DMS79 (cell line): ENCODE results near the gene ADH7.
"Not testable (repeated sequence)": the region's sequence is repeated elsewhere in the genome, so short reads cannot be mapped to it uniquely, and the experiment has no call there.

Experiments used
- DNase-seq: peaks from one replicate; lab custom pipeline; 2025; lab: John Stamatoyannopoulos, UW

Gene ADH7

DNA sequence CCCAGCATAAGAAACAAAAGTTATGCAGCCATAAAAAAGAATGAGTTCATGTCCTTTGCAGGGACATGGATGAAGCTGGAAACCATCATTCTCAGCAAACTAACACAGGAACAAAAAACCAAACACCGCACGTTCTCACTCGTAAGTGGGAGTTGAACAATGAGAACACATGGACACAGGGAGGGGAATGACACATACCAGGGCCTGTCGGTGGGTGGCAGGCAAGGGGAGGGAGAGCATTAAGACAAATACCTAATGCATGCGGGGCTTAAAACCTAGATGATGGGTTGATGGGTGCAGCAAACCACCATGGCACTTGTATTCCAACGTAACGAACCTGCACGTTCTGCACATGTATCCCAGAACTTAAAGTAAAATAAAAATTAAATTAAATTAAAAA lies 19.4 kb downstream of the ADH7 start:
- DNase-seq, result not testable (repeated sequence)

DNA sequence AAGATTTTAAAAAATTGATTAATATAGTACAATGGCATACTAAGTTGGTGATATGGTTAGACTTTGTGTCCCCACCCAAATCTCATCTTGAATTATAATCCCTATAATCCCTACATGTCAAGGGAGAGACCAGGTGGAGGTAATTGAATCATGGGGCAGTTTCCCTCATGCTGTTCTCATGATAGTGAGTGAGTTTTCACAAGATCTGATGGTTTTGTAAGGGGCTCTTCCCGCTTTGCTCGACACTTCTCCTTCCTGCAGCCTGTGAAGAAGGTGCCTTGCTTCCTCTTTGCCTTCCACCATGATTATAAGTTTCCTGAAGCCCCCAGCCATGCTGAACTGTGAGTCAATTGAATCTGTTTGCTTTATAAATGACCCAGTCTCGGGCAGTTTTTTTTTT lies 20.2 kb downstream of the ADH7 start:
- not testable (repeated sequence) for DNase-seq

DNA sequence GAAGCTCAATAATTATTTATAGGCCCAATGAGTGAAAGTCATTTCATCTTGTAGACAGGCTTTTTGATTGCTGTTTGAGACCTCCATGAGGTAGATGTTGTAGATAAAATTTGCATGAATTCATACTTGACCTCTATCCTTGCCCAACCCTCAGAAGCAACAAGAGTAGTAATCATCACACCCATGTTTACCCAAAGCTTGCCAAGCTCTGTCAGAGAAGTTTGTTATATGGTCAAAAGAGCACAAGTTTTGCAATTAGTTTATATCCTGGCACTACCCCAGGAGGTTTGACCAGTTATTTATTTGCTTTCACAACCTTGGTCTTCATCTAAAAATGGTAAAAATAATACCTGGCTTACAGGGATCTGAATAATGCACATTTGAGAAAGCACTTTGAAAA lies 20.7 kb downstream of the ADH7 start:
- no peak for DNase-seq

DNA sequence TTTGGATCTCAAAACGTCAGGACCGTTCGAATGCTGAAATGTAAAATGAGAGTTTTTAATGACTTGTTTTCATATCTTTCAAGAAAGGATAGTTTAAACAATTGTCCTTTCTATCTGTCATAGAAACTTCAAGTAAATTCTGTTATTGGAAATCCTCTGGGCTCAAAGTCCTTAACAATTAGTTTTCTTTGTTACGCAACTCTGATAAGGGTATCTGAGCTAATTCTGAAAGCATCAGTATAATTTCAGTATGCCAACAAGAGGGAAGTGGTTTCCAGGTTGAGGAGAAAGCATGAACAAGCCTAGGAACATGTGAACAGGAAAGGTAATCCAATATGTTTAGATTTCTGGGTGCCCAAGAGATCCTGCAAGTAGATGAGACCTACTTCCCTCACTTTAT lies 22.0 kb downstream of the ADH7 start:
- DNase-seq, result no peak

DNA sequence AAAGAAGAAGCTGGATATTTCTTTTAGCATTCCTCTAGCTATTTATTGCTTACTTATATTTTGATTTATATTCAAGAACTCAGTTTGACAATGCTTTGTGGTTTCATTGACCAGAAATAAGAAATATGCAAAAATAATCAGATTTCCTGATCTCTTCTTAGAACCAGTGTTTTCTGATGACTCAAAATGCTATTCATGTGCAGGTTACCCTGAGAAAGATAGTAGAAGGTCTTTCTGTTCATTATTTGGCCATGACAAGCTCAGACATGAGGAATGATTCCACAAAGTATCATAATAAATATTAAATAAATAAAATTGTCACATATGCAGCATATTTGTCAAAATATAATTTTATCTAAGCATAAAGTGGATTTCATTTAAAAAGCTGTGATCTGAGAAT lies 24.1 kb downstream of the ADH7 start:
- no peak for DNase-seq

DNA sequence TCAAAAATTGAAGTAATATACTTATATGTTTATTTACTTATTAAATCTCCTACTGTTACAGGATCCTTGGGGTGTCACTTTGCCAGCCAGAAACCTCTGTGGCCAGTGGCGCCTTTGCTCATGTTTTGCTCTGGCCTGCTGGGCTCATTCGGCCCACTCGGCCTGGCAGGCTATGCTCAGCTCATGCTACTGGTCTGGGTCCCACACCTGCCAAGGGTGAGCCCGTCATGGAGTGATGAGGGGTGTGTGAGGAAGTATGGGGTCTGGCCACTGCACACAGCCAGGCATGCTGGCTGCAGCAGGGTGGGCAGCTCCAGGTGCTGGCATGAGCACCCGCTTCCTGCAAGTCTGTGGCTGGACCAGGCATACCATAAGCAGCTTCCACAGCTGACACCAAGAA lies 25.1 kb downstream of the ADH7 start:
- no peak for DNase-seq

DNA sequence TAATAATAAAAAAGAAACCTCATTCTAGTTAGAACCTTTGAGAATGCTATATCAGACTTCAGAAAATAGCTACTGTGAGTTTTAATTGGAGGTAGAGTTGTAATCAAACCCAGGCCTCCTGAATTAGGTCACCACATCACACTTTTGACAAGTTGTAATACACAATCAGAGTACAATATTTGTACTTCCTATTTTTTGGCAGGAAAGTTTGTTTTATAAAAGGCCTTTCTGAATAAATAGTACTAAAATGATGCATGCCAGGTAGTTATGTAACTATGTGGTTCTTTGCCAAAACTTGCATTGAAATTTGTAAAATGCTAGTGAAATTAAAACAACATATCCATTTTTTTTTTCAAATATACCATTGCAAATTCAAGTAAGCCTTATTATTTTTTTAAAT lies 26.8 kb downstream of the ADH7 start:
- DNase-seq, result no peak

DNA sequence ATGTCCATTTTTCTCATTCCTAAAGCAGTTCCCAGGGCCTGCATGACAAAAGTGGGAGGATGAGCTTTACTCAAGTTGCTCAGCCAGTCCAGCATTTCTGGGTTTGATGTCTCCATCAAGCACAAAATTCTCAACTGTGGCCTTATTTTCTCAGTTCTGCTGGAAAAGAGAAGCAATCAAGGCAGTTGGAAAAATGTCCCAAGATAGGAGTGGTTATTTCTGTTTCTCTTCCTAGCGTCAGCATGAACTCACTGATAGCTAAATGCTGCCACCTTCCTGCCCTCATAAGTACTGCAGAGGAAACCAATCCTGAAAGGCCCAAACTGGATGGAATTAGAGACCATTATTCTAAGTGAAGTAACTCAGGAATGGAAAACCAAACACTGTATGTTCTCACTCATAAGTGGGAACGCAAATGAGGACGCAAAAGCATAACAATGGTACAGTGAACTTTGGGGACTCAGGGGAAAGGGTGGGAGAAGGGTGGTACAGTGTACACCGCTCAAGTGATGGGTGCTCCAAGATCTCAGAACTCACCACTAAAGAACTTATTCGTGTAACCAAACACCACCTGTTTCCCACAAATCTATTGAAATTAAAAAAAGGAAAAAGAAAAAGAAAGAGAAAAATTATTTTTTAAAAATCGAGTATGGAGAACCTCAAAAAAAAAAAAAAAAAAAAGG lies 29.6 kb downstream of the ADH7 start:
- no peak for DNase-seq

DNA sequence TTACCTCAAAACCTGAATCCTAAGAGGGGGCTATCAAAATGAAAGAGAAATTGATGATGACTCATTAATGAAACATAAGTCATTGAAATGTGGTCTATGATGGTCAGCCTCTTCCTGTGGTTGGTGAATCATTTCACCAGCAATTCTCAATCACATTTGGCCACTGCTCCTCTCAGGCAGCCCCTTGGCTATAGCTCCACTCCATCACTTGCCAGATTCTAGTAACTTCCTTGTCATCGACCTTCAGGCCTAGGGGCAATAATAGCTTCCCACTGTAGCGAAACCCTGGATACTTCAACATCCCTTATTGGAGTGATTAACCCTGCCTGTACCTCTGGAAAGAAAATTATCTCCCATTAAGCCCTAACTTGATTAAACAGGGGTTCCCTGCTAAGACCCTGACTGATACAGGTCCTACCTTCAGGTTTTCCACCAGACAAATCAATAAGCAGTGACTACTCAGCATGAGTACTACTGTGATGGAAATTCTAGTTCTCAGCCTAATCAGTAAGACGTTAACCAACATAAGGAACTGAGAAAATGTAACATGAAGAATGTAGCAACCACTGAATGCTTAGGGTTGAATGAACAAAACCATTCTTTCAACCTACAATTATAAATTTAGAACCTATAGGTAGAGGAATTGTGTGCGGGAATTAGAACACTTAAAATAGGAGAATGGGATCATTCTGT lies 30.4 kb downstream of the ADH7 start:
- DNase-seq, result no peak

DNA sequence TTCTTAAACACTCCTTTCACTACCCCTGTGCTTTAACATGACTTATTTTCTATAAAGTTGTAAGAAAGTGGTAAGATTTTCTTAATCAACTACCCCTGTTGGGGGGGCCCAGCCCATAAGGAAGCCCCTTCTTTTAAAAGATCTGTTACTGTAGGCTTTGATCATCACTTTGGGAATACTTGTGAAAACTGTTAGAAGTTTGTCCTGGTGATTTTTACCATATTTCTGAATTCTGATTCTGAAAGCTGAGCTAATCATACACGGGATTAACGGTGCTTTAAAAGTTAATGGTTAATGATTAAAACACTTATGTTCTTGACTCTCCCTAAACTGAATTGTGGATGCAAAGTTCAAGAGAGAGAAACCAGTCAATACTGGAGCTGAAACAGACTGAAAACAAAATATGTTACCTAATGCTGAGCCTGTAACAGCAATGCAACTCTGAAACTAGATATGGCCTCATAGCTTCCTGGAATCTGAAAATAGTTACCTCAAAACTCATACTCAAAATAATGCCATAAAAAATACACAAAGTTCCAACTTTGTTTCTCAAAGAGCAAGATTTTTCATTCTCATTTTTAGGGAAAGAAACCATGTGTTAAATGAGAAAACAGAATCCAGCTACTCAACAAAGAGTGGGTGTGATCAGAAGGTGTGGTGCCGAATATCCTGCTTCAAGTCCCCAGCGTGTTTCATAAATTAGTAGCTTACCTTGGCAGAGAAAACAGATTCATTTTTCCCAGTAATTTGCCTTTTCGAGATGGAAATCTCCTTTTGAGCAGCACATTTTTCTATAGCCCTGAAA lies 31.6 kb downstream of the ADH7 start:
- DNase-seq, result no peak

DNA sequence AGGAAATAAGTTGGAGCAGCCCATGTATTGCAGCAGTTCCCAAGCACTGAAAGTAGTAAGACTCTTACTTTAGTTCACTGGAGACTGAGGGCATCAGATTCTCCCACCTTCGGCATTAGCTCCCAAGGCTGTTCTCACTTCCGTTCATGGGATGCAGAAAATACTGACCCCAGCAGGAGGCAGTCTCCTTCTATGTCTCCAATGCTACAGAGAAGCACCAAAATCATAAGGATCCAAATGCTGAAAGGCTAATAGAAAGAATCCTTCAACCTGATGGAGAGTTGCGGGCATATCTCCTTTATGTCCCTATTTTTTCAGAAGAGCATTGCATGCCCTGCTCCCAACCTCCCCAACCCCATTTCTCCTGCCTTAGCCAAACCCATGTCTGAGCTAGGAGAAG lies 32.4 kb downstream of the ADH7 start:
- DNase-seq, result no peak

DNA sequence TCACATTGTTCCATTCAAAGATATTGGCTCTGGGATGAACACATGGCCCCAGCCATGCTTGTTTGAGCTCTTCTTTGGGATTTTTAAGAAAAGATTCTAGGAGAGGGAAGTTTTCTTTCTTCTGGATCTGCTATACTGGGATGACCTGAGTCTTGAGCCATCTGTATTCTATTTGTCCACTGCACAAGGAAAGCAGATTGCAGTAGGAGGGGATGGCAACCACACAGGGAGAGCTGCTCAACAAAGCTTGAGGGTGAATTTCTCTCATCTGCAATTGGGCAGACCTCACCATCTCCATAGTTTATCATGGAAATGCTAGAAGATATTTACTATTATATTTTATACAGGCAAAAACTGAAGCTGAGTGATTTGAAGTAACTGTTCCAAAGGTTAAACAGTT lies 34.3 kb downstream of the ADH7 start:
- DNase-seq, result no peak

DNA sequence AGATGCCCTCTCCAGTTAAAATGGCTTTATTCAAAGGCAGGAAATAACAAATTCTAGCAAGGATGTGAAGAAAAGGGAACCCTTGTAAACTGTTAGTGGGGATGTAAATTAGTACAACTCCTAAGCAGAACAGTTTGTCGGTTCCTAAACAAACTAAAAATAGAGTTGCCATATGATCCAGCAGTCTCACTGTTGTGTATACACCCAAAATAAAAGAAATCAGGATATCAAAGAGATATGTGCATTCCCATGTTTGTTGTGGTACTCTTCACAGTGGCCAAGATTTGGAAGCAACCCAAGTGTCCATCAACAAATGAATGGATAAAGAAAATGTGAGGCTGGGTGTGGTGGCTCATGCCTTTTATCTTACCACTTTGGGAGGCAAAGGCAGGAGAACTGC lies 36.1 kb downstream of the ADH7 start:
- no peak for DNase-seq

DNA sequence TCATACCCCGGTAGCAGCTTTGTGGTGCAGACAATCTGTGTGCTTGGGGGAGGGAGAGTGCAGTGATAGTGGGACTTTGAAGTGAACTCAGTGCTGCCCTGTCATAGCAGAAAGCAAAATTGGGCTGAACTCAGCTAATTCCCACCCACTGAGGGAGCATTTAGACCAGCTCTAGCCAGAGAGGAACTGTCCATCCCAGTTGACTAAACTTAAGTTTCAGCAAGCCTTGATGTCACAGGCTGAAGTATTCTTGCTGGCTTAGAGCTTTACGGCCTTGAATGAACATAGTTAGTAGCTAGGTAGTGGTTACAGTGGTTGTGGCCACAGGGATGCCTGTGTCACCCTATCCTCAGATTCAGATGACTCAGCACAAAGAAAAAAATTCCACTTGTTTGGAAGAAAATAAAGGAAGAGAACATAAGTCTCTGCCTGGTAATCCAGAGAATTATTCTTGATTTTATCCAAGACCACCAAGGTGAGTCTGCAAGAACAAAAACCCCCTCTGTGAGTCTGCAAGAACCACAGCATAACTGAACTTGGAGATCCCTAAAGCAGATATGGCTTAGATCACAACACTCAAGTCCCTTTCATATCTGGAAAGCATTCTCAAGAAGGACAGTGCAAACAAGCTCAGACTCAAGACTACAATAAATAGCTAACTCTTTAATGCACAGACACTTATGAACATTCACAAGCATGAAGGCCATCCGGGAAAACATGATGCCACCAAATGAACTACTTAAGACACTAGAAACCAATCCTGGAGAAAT lies 39.4 kb downstream of the ADH7 start:
- no peak for DNase-seq

DNA sequence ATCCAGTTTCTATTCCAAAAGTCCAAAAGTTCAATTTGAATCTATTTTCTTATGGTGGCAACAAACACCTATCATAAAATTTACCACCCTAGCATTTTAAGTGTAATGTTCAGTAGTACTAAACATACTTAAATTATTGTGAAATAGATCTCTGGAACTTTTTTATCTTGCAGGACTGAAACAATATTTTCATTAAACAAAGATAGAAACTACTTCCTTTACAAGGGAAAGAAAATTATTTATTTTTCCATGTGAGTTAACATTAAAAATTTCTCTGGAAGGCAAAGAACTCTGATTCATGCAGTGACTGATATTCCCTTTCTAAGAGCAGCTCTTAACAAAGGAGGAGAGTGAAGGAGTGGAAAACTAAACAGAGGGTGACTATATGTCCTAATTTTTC lies 40.2 kb downstream of the ADH7 start:
- DNase-seq, result no peak

DNA sequence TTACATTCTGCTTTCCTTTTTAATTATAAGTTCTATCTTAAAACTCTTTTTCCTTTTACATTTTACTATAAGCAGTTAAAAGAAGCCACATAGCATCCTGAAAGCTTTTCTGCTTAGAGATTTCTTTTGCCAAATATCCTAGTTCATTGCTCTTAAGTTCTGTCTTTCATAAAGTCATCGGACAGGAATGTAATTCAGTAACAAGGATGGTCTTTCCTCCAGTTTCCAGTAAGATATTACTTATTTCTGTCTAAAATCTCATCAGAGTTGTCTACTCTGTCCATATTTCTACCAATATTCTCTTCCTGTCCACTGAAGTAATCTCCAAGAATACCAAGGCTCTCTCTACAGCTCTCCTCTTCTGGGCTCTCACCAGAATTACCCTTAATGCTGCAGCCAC lies 45.1 kb downstream of the ADH7 start:
- DNase-seq, result no peak

DNA sequence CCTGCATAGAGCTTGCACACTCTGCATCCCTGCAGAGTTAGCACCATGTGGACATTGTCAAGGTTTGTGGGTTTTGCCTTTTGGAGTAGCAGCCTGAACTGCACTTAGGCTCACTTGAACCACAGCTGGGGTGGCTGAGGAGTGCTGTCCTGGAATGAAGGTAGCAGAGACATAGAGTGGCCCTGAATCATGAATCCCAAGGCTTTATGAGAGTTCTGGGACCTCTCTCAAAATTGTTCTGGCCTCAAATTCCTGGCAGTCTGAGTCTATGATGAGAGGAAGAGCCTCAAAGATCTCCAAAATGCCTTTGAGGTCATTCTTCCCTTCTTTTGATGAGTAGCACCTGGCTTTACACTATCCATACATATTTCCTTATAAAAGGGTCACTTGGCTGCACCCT lies 45.5 kb downstream of the ADH7 start:
- DNase-seq, result no peak

DNA sequence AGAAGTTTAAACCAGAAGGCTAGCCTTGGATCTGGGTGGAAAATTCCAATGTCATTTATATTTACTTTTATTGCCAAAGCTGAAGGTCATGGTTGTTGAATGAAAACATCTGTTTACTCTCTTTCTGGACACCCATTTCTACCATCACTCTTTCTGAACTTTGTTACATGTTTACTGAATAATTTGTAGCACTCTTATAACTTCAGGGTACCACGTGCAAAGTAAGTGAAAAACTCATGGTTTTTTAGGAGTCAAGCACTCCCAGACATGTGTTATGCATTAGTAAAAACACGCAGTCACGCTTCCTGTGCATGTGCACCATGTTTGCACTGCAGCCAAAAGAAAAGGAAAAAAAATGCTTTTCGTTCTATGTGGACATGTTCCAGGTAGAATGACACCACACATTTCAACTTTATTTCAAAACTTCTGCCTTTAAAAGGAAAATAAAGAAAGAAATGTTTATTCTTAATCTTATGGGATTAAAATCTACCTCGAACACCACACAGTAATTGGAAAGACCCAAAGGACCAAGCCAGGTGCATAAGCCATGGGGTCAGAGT lies 51.2 kb downstream of the ADH7 start:
- DNase-seq, result no peak

DNA sequence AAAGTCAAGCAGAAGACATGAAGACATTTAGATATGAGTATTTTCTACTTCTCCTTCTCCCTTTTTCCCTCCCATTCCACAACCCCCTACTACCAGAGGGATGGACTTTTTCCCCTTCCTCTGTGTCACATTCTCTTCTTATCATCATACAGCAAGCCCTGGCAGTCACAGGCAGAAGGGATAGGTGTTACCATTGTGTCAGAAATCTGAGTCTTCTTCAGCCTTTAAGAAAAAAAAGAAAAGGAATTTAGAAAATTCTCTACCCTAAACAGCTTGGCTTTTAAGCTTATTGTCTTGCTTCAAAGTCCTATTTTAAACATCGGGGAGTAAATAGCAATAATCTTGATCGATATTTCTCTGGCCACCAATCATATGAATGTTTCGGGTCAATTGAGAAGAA lies 51.7 kb downstream of the ADH7 start:
- DNase-seq, result no peak

DNA sequence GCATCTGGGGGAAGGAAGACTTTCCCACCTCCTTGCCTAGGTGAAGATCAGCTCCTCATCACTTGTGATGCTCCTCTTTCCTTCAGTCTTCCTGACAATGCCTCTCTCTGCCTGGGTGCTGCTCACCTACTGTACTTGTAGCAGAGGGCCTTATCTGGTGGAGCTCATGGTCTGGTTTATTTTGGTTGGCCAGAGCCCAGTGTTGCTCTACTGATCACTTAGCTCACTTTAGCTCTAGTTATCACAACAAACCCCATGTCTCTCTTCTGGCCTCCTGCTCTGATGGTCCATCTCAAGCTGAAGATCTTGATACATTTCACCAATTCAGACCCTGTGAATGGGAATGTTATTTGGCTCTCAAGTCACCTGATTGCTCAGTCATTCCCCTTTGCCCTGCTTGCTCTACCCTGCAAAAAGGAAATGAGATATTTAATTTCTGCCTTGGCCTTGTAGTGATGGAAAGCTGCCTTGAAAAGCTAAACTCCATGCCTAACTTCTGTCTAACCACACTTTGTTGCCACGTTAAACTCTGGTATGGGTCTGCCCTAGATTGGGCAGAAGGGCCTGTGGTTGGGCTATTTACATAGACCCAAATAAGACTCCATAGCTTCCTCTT lies 52.3 kb downstream of the ADH7 start:
- no peak for DNase-seq

DNA sequence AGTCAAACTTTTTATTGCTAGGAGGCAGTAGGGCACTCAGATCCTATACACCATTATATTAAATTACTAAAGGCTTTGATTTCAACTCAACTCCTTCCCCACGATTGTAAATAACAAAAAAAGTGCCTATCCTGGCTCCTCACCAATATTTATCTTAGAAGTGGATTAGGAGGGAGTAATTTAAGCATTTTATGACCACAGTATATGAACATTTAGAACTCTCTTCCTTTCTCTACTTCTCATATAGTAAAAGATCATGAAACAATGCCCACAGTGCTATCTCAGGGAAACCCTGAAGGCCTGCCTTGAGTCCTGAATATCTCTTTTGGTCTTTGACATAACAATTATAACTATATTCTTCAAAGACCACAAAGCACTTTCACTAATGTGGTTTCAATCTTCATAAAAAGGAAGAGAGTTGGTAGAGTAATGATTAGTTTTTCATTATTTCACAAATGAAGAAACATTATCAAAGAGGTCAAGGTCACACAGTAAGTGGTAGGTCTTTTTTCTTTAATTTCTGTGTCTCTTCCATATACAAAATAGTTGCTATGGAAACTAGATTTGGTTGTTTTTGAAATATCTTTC lies 53.5 kb downstream of the ADH7 start:
- DNase-seq, result no peak
